Stomach smooth muscle (tissue), 2 donors: ENCODE measurements around the gene RSKR.
"Not testable (repeated sequence)": the region's sequence is repeated elsewhere in the genome, so short reads cannot be mapped to it uniquely, and the experiment has no call there.

Source experiments
- H3K27ac ChIP-seq: one replicate; pipeline ENCODE4 v1.7.0; 2013; ENCODE audit warnings: mild to moderate bottlenecking, low read length, inconsistent platforms
- H3K27me3 ChIP-seq, 2 donors: one replicate each; pipeline ENCODE4 v1.7.0; 2013; ENCODE audit warnings: low read length in 2 of 2; ENCODE audit not compliant: insufficient read depth in 2 of 2, control insufficient read depth in 1 of 2
- H3K36me3 ChIP-seq, 2 donors: one replicate each; pipeline ENCODE4 v1.7.0; 2013; ENCODE audit warnings: low read length in 2 of 2; ENCODE audit not compliant: control insufficient read depth in 2 of 2, insufficient read depth in 2 of 2
- H3K4me1 ChIP-seq: one replicate; pipeline ENCODE4 v1.7.0; 2013; ENCODE audit warnings: low read length; ENCODE audit not compliant: control insufficient read depth, insufficient read depth
- H3K4me3 ChIP-seq, 2 donors: one replicate each; pipeline ENCODE4 v1.7.0; 2013; ENCODE audit warnings: low read length in 2 of 2
- H3K9ac ChIP-seq, 2 donors: one replicate each; pipeline ENCODE4 v1.7.0; 2013; ENCODE audit warnings: low read length in 2 of 2, mild to moderate bottlenecking in 1 of 2
- H3K9me3 ChIP-seq, 2 donors: one replicate each; pipeline ENCODE4 v1.7.0; 2013; ENCODE audit warnings: low read length in 2 of 2; ENCODE audit not compliant: control insufficient read depth in 2 of 2
- donor health status: healthy.
- donor health status: Pancreatic carcinoma.

The RSKR gene

DNA sequence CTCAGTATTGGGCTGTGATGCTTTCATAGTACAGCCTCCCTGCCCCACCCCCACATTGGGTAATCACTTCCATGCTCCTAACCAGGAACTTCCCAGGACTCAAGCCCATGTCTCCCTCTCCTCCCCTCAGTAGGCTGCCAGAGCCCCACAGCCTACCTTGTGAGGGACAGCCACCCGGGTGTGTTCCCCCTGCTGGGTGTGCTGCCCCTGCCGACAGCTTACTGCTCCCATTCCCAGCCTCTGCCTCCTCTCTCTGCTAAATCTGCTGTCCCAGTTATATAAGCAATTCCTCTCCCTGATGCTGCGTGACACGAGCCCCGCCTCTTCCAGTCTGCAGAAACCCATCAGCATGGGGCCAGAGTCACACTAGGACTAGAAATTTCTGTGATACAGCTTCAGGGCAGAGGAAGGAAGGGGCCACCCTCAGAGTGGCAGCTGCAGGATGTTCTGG lies at the start of gene RSKR:
RSKR (minus strand) TSS at position 255 of the 451 bp plus-strand sequence; CDS start at position 231, 24 bp downstream.
- Histone ChIP-seq H3K4me3 (no peak within 1 kb of the TSS), H3K4me1 (no peaks in the 10 kb centered on the region), H3K27me3 (no peaks in the 10 kb centered on the region), H3K36me3 (peaks cover 34 to 41% of the 10 kb centered on the region in 2 donors), H3K9me3 (no peaks in the 10 kb centered on the region), H3K27ac (no peak within 1 kb of the TSS), H3K9ac (peak within 1 kb of the TSS in 1 of 2 donors; percentile 7)

DNA sequence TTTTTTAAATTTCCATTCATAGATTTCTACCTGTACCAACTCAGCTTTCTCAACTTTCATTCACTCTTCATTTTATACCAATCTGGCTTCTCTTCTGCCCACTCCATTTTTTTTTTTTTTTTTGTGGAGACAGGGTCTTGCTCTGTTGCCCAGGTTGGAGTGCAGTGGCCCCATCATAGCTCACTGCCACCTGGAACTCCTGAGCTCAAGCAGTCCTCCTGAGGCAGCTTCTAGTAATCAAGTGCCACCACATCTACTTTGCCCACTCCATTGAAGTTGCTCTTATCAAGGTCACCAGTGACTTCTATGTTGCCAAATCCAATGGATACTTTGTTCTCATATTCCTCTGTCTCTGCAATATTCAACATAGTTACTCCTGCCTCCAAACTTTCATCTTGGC lies 49.7 kb upstream of the RSKR start:
- Histone ChIP-seq H3K4me1 (peaks cover 23% of the 10 kb centered on the region), H3K27ac (no peak overlapping the region), H3K9me3 (no peaks in the 10 kb centered on the region), H3K27me3 (no peaks in the 10 kb centered on the region), H3K4me3 (no peak overlapping the region), H3K9ac (peak overlapping the region in 1 of 2 donors; percentile 98), H3K36me3 (peaks cover 4 to 11% of the 10 kb centered on the region in 2 donors)

DNA sequence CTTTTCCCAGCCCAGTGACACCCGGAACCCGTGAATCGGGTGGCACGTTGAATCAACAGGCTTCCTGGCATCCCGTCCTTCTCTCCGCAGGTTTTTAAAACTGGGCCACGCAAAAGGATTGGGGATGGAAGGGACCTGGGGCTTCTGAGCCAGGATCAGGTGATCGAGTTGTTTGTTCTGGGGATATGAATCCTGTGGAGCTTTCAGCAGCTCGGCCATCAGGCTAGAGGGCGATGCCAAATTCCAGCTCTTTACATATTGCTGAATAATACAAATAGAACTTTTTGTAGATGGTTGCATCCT lies 48.5 kb upstream of the RSKR start:
- Histone ChIP-seq H3K27me3 (no peaks in the 10 kb centered on the region), H3K4me1 (peaks cover 23% of the 10 kb centered on the region), H3K27ac (peak overlapping the region; percentile 98), H3K9me3 (no peaks in the 10 kb centered on the region), H3K36me3 (peaks cover 0 to 5% of the 10 kb centered on the region in 2 donors), H3K9ac (peak overlapping the region; percentile 98 to 100), H3K4me3 (peak overlapping the region; percentile 99 to 100)

DNA sequence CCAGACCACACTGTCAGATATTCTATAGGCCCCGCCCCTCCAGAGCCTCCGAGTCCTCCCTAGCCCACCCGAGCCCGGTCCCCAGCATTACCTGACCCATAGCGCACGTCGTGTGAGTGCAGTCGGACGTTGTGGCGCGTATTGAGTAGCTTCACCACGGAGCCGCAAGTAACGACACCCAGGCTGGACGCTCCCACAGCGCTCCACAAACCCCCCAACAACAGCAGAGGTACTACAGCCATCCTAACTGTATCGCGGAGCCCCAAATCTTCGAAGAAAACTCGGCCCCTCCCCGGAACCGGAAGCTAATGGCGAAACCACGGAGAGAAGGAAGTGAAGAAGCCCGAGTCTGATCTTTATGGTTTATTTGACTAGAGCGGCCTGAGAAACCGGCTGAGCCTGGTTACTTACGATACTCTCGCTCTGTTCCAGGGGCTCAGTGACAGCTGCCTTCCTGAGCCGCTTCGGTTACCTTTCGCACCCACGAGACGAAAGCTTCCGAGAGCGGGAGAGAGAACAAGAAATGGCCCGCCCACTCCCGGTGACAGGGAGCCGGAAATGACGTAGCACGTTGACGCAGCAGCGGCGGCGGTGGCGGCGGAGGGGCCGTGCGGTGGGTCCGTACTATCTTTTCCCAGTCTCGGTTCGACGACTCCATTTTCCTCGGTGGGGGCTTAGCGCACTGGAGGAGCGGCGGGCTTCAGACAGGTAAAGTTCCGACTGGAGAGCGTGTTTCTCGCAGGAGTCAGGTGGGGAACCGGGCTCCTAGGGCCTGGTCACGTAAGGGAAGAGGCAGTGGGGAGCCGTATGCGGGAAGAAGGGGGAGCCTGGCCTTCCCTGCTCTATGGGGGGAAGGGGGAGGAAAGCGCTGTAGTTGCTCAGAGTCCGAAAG lies 47.9 kb upstream of the RSKR start, which contains the start of the genes SDF2 and SUPT6H:
SDF2 (minus strand) TSS at position 272 of the 892 bp plus-strand sequence; CDS start at position 242, 30 bp downstream.
SUPT6H (plus strand) TSS at position 571 of the 892 bp plus-strand sequence. CDS start 11,197 bp downstream, outside the sequence.
- peaks cover 23% of the 10 kb centered on the region for H3K4me1 ChIP-seq
- no peaks in the 10 kb centered on the region for H3K9me3 ChIP-seq
- H3K9ac ChIP-seq = peak within 1 kb of the TSS; percentile 98 to 100

GRCh38 chr17:28659497-28659881 lies 45.5 kb upstream of the RSKR start:
- not testable (repeated sequence) for H3K9me3 ChIP-seq, H3K36me3 ChIP-seq, H3K4me3 ChIP-seq, H3K27ac ChIP-seq, H3K9ac ChIP-seq, H3K27me3 ChIP-seq
- H3K4me1 ChIP-seq = peaks cover 17% of the 10 kb centered on the region

More for the DNA sequence above, 47.9 kb upstream of the RSKR start, which contains the start of the genes SDF2 and SUPT6H:
- Histone ChIP-seq H3K4me3 (peak within 1 kb of the TSS; percentile 99 to 100), H3K36me3 (peaks cover 0 to 5% of the 10 kb centered on the region in 2 donors), H3K27ac (peak within 1 kb of the TSS; percentile 98), H3K27me3 (no peaks in the 10 kb centered on the region)

DNA sequence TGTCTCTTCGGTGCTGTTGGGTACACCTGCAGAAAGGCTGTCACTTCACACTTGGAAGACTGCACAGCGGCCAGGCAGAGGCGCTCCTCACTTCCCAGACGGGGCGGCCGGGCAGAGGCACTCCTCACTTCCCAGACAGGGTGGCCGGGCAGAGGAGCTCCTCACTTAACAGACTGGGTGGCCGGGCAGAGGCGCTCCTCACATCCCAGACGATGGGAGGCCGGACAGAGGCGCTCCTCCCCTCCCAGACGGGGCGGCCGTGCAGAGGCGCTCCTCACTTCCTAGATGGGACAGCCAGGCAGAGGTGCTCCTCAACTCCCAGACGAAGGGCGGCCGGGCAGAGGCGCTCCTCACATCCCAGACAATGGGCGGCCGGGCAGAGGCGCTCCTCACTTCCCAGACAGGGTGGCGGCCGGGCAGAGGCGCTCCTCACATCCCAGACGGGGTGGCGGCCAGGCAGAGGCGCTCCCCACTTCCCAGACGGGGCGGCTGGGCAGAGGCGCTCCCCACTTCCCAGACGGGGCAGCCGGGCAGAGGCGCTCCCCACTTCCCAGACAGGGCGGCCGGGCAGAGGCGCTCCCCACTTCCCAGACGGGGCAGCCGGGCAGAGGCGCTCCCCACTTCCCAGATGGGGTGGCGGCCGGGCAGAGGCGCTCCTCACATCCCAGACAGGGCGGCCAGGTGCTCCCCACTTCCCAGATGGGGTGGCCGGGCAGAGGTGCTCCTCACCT lies 44.9 kb upstream of the RSKR start:
- H3K9me3 ChIP-seq, H3K36me3 ChIP-seq, H3K27ac ChIP-seq, H3K27me3 ChIP-seq, H3K4me3 ChIP-seq, H3K9ac ChIP-seq: not testable (repeated sequence)
- H3K4me1 ChIP-seq = peaks cover 12% of the 10 kb centered on the region

- H3K4me1 ChIP-seq, H3K9ac ChIP-seq, H3K9me3 ChIP-seq, H3K27me3 ChIP-seq, H3K4me3 ChIP-seq, H3K27ac ChIP-seq: not testable (repeated sequence)
- H3K36me3 ChIP-seq = peaks cover under 1 to 10% of the 10 kb centered on the region in 2 donors
These were observed 44.4 kb upstream of the RSKR start for GRCh38 chr17:28658342-28658741.

DNA sequence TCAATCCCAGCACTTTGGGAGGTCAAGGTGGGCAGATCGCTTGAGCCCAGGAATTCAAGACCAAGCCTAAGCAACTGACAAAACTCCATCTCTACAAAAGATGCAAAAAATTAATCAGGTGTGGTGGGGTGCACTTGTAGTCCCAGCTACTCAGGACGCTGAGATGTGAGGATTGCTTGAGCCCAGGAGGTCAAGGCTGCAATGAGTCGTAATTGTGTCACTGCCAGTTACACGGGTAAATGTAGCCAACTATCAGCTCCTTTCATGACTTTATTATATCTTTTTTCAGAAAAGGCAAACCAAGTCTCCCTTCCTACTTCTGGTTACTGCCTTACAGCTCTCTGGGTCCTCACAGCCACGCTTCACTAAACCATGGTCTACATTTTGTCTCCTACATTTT lies 43.8 kb upstream of the RSKR start:
- no peaks in the 10 kb centered on the region for H3K9me3 ChIP-seq
- no peak overlapping the region for H3K9ac ChIP-seq
- no peak overlapping the region for H3K4me3 ChIP-seq
- H3K36me3 ChIP-seq = peaks cover 4 to 12% of the 10 kb centered on the region in 2 donors
- H3K27ac ChIP-seq = no peak overlapping the region
- no peaks in the 10 kb centered on the region for H3K27me3 ChIP-seq
- peaks cover under 1% of the 10 kb centered on the region for H3K4me1 ChIP-seq

DNA sequence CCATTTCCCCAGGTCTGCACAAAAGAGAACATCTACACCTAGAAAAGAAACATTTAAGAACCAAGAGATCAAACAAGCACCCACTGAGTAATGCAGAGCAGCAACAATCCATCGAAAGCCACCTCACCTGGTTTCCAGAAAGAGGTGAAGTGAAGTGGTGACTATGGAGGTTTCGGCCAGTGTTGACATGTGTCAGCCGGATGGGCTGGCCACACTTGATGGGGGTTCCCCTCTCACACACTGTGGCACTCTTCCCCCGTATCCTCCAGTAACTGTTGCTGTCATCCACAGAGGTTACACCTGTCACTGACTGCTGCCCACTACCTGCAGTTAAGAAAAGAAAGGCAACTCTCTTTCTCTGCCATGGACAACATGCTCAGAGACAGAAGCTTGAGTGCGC lies 41.2 kb upstream of the RSKR start:
- H3K9me3 ChIP-seq = no peaks in the 10 kb centered on the region

GRCh38 chr17:28648698-28649097 lies 34.7 kb upstream of the RSKR start:
- no peak overlapping the region for H3K9ac ChIP-seq
- no peaks in the 10 kb centered on the region for H3K27me3 ChIP-seq
- peaks cover 11 to 17% of the 10 kb centered on the region in 2 donors for H3K36me3 ChIP-seq
- H3K4me3 ChIP-seq = no peak overlapping the region
- peaks cover 25% of the 10 kb centered on the region for H3K4me1 ChIP-seq
- H3K27ac ChIP-seq = no peak overlapping the region
- no peaks in the 10 kb centered on the region for H3K9me3 ChIP-seq

More for the DNA sequence above, 41.2 kb upstream of the RSKR start:
- Histone ChIP-seq H3K4me1 (no peaks in the 10 kb centered on the region), H3K36me3 (peaks cover 7 to 14% of the 10 kb centered on the region in 2 donors), H3K4me3 (no peak overlapping the region), H3K27ac (no peak overlapping the region), H3K9ac (no peak overlapping the region), H3K27me3 (no peaks in the 10 kb centered on the region)
